HepG2 (cell line): Measurements from ENCODE around the gene GLI3. TPM values are rescaled to one million over a fixed set of nuclear protein-coding genes. Genes with fewer than 3 reads are reported as not detected.

Source experiments
- ATAC-seq: fragments of 200-7000 bp; cut with Tn5 transposase; 3 replicates; pipeline ENCODE4 v1.9.1; 2020; ENCODE audit warnings: mild to moderate bottlenecking, moderate library complexity
- BruUV-seq: library from RNA; stranded (reverse); fragments of 400-500 nt; replicated peaks from 2 replicates; lab custom pipeline; 2021; lab: Mats Ljungman, UMichigan
- CTCF ChIA-PET: fragments of 300-600 bp; formaldehyde crosslinking; extraction: SDS; loops from one replicate; lab custom pipeline; 2021; ENCODE audit warnings: low total read pairs, inconsistent platforms, low intra/inter-chr PET ratio; lab: Yijun Ruan, JAX
- POLR2A ChIA-PET: fragments of 350-600 bp; sonication (Branson Sonifier 250); formaldehyde crosslinking; loops from one replicate; lab custom pipeline; 2020; ENCODE audit warnings: antibody characterized with exemption, inconsistent platforms; lab: Yijun Ruan, JAX
- DNase-seq: peaks from one replicate; pipeline ENCODE4 v3.0.0-alpha.2; 2015; ENCODE audit warnings: low spot score
- FAIRE-seq: peaks from 3 replicates; lab custom pipeline; 2011; peaks lifted over from hg19 to GRCh38; lab: Jason Lieb, UNC
- H2AFZ ChIP-seq: one replicate; pipeline ENCODE4 v1.6.1; 2011; ENCODE audit warnings: low read length, inconsistent platforms
- H3K27ac ChIP-seq: fragments of 300-600 bp; 3 replicates; pipeline ENCODE4 v1.8.0; 2011; ENCODE audit warnings: mixed run types, mild to moderate bottlenecking, mixed read lengths, low read length, inconsistent platforms; ENCODE audit not compliant: insufficient read depth; ENCODE audit errors: extremely low read length
- H3K27me3 ChIP-seq, 2 experiments: fragments of 200-600 bp in 1 of 2; 2 replicates in 1 of 2; 3 replicates in 1 of 2; pipeline versions ENCODE4 v1.6.0 to v1.8.0; 2011; ENCODE audit warnings: low read length in 2 of 2, mild to moderate bottlenecking in 2 of 2, moderate library complexity in 2 of 2, inconsistent platforms in 1 of 2; ENCODE audit not compliant: insufficient read depth in 2 of 2, control insufficient read depth in 1 of 2
- H3K36me3 ChIP-seq, 2 experiments: fragments of 200-600 bp in 1 of 2; replicated peaks in 1 of 2; 2 replicates in 1 of 2; 3 replicates in 1 of 2; pipeline versions ENCODE4 v1.5.1 to v1.8.0; 2011; ENCODE audit warnings: low read length in 2 of 2, inconsistent platforms in 1 of 2; ENCODE audit not compliant: insufficient read depth in 2 of 2, control insufficient read depth in 1 of 2
- H3K4me1 ChIP-seq: 2 replicates; pipeline ENCODE4 v1.5.1; 2012; ENCODE audit warnings: low read length, inconsistent platforms; ENCODE audit not compliant: insufficient read depth
- H3K4me2 ChIP-seq: 2 replicates; pipeline ENCODE4 v1.6.0; 2011; ENCODE audit warnings: low read depth, low read length, inconsistent platforms
- H3K4me3 ChIP-seq, 3 experiments: fragments of 200-600 bp in 1 of 3; sonication (generic), shearing (Covaris generic) in 1 of 3; replicated peaks in 1 of 3; 2 replicates each; pipeline ENCODE4 v1.5.1; 2011 to 2016; ENCODE audit warnings: low read length in 3 of 3, inconsistent platforms in 2 of 3, low read depth in 2 of 3, mild to moderate bottlenecking in 2 of 3, control low read depth in 1 of 3, mixed read lengths in 1 of 3; ENCODE audit not compliant: insufficient read depth in 1 of 3
- H3K79me2 ChIP-seq: one replicate; pipeline ENCODE4 v1.6.1; 2011; ENCODE audit warnings: low read length, inconsistent platforms; ENCODE audit not compliant: insufficient read depth
- H3K9ac ChIP-seq: 2 replicates; pipeline ENCODE4 v1.6.0; 2011; ENCODE audit warnings: mild to moderate bottlenecking, low read depth, low read length, inconsistent platforms; ENCODE audit not compliant: insufficient read depth
- H3K9me3 ChIP-seq: 2 replicates; pipeline ENCODE4 v1.5.1; 2012; ENCODE audit warnings: mild to moderate bottlenecking, low read length
- H4K20me1 ChIP-seq: 2 replicates; pipeline ENCODE4 v1.6.0; 2011; ENCODE audit warnings: inconsistent platforms, mild to moderate bottlenecking, low read length, moderate library complexity; ENCODE audit not compliant: insufficient read depth
- ATM ChIP-seq: fragments of 450-650 bp; IDR thresholded peaks from 2 replicates; pipeline ENCODE4 v1.7.1; 2017; ENCODE audit warnings: mild to moderate bottlenecking, borderline replicate concordance
- CHCHD3 ChIP-seq: sonication (generic); formaldehyde crosslinking; IDR thresholded peaks from 2 replicates; pipeline ENCODE4 v1.8.0; 2022; ENCODE audit warnings: mild to moderate bottlenecking, missing genetic modification reagents, moderate library complexity
- CREBL2 ChIP-seq: sonication (generic); formaldehyde crosslinking; IDR thresholded peaks from 2 replicates; pipeline ENCODE4 v1.8.1; 2023; ENCODE audit warnings: missing genetic modification reagents, mild to moderate bottlenecking, borderline replicate concordance
- DNMT3B ChIP-seq: conservative IDR thresholded peaks from 2 replicates; pipeline ENCODE4 v1.6.1; 2016; ENCODE audit warnings: missing biosample characterization, control low read depth
- GMEB1 ChIP-seq: sonication (generic); formaldehyde crosslinking; IDR thresholded peaks from 2 replicates; pipeline ENCODE4 v1.5.1; 2020; ENCODE audit warnings: missing genetic modification reagents, mild to moderate bottlenecking, borderline replicate concordance
- HDAC2 ChIP-seq: sonication (generic); formaldehyde crosslinking; IDR thresholded peaks from 2 replicates; pipeline ENCODE4 v1.4.0; 2020; ENCODE audit warnings: missing genetic modification reagents
- MAFF ChIP-seq: IDR thresholded peaks from 2 replicates; pipeline ENCODE4 v1.6.1; 2011; ENCODE audit warnings: low read depth, low read length, improper control_type of control experiment
- MED1 ChIP-seq: sonication (generic); formaldehyde crosslinking; IDR thresholded peaks from 2 replicates; pipeline ENCODE4 v1.4.0; 2020; ENCODE audit warnings: missing genetic modification reagents
- PAX8 ChIP-seq: sonication (generic); formaldehyde crosslinking; IDR thresholded peaks from 2 replicates; pipeline ENCODE4 v1.8.0; 2022; ENCODE audit warnings: mild to moderate bottlenecking, missing genetic modification reagents, borderline replicate concordance
- PREB ChIP-seq: sonication (generic); formaldehyde crosslinking; IDR thresholded peaks from 2 replicates; pipeline ENCODE4 v1.4.0; 2020; ENCODE audit warnings: missing genetic modification reagents
- RFX1 ChIP-seq: fragments of 450-650 bp; IDR thresholded peaks from 2 replicates; pipeline ENCODE4 v1.6.1; 2017
- SKIL ChIP-seq: sonication (generic); formaldehyde crosslinking; IDR thresholded peaks from 2 replicates; pipeline ENCODE4 v1.8.0; 2022; ENCODE audit warnings: missing genetic modification reagents, mild to moderate bottlenecking, moderate library complexity, borderline replicate concordance
- SMARCE1 ChIP-seq: fragments of 450-650 bp; IDR thresholded peaks from 2 replicates; pipeline ENCODE4 v1.6.1; 2017; ENCODE audit warnings: borderline replicate concordance
- THAP7 ChIP-seq: sonication (generic); formaldehyde crosslinking; IDR thresholded peaks from 2 replicates; pipeline ENCODE4 v1.8.1; 2023; ENCODE audit warnings: mild to moderate bottlenecking, missing genetic modification reagents
- YEATS2 ChIP-seq: sonication (generic); formaldehyde crosslinking; IDR thresholded peaks from 2 replicates; pipeline ENCODE4 v1.4.0; 2020; ENCODE audit warnings: missing genetic modification reagents, borderline replicate concordance
- ZHX1 ChIP-seq: sonication (generic); formaldehyde crosslinking; IDR thresholded peaks from 2 replicates; pipeline ENCODE4 v1.8.1; 2022; ENCODE audit warnings: low read depth, mild to moderate bottlenecking, missing genetic modification reagents
- ZNF558 ChIP-seq: sonication (generic); formaldehyde crosslinking; IDR thresholded peaks from 2 replicates; pipeline ENCODE4 v1.9.0; 2022; ENCODE audit warnings: mild to moderate bottlenecking, missing genetic modification reagents, borderline replicate concordance
- WGBS: methylation state at CpG from one replicate; pipeline ENCODE4 v1.1.6; 2017; ENCODE audit warnings: low lambda C conversion rate; 5-methylcytosine and 5-hydroxymethylcytosine counted together
- in situ Hi-C: cut with HindIII; loops from 2 replicates; pipeline ENCODE4 v1.10.0; 2017; ENCODE audit warnings: low pct_unique_long_range_greater_than_20kb; ENCODE audit not compliant: extremely low pct_ligation_motif_present
- intact Hi-C: fragments of 100-400 bp; cut with micrococcal nuclease; formaldehyde crosslinking; loops from one replicate; pipeline ENCODE4 v1.10.0; 2022; ENCODE audit not compliant: unreplicated experiment
- polyA plus RNA-seq, 8 experiments: library from polyadenylated mRNA; depleted of rRNA in 3 of 8; stranded (reverse) in 7 of 8; unstranded in 1 of 8; fragments of >200 nt; fragmentation: Illumina TruSeq in 4 of 8; extraction: Trizol in 4 of 8; gene quantifications; 2 replicates each; pipeline versions ENCODE4 v1.2.1 to v1.2.3, GENCODE V29; 2011 to 2016; ENCODE audit warnings: low read depth in 4 of 8, missing spikeins in 1 of 8, mixed read lengths in 1 of 8; ENCODE audit not compliant: insufficient read depth in 1 of 8
- total RNA-seq, 5 experiments: library from RNA; depleted of rRNA; stranded (reverse); fragments of >200 nt; fragmentation: Illumina TruSeq; extraction: Trizol; gene quantifications; 2 replicates each; pipeline ENCODE4 v1.2.3, GENCODE V29; 2016; ENCODE audit warnings: low read depth in 1 of 5

Gene GLI3
- total and polyA plus RNA-seq, 2 of the 13 experiments (the other 11 are each of a cell fraction or from before 2014, with no cell fraction given): not detected

GRCh38 chr7:42102301-42102700, 134.7 kb downstream of the GLI3 start:
- H3K27me3 ChIP-seq: peaks cover 1 to 35% of the 10 kb centered on the region in 2 experiments; a peak in 4 of 5 replicates
- H3K4me2 ChIP-seq: no peak overlapping the region
- H3K36me3 ChIP-seq: no peaks in the 10 kb centered on the region
- no peak overlapping the region for H3K9ac ChIP-seq
- H3K27ac ChIP-seq: no peak overlapping the region
- no peaks in the 10 kb centered on the region for H3K79me2 ChIP-seq
- H3K4me3 ChIP-seq: no peak overlapping the region
- FAIRE-seq: no peak
- ChIA-PET CTCF (no interaction called here), POLR2A (no interaction called here)
- H2AFZ ChIP-seq: no peak overlapping the region
- BruUV-seq: no TSS peak
- no peaks in the 10 kb centered on the region for H4K20me1 ChIP-seq
- no peak for ATAC-seq
- 8% methylated on average over 2 of the region's 4 CpGs for WGBS
- in situ Hi-C loops: no loop called here
- intact Hi-C loops: no loop called here
- DNase-seq: no peak
- no peaks in the 10 kb centered on the region for H3K4me1 ChIP-seq
- no peaks in the 10 kb centered on the region for H3K9me3 ChIP-seq
- TF ChIP-seq THAP7 (CRISPR knock-in tag) (no peak), SKIL (CRISPR knock-in tag) (no peak), CREBL2 (no peak), PREB (no peak), ZNF558 (CRISPR knock-in tag) (no peak), CHCHD3 (CRISPR knock-in tag) (no peak), HDAC2 (CRISPR knock-in tag) (no peak), GMEB1 (CRISPR knock-in tag) (no peak), MED1 (no peak), DNMT3B (CRISPR knock-in tag) (no peak), SMARCE1 (no peak), ZHX1 (CRISPR knock-in tag) (no peak), ATM (no peak), PAX8 (CRISPR knock-in tag) (no peak), MAFF (no peak), YEATS2 (CRISPR knock-in tag) (no peak), RFX1 (no peak)
